Fibroblast of lung (primary cell): ENCODE results near the gene TGFB3. TPM values are rescaled to one million over a fixed set of nuclear protein-coding genes. Genes with fewer than 3 reads are reported as not detected.

Source experiments
- DNase-seq, 2 donors: peaks; one replicate each; pipeline versions ENCODE4 v3.0.0 to v3.0.0-alpha.2; 2010; ENCODE audit warnings: low read depth in 2 of 2
- H2AFZ ChIP-seq: 2 replicates; pipeline ENCODE4 v1.5.1; 2012; ENCODE audit warnings: low read length, control low read depth, inconsistent platforms
- H3K27ac ChIP-seq: 2 replicates; pipeline ENCODE4 v1.5.1; 2011; ENCODE audit warnings: low read length, control low read depth; ENCODE audit not compliant: insufficient read depth
- H3K27me3 ChIP-seq: 2 replicates; pipeline ENCODE4 v1.5.1; 2011; ENCODE audit warnings: mild to moderate bottlenecking, low read length; ENCODE audit not compliant: control insufficient read depth, insufficient read depth
- H3K36me3 ChIP-seq: 2 replicates; pipeline ENCODE4 v1.5.1; 2011; ENCODE audit warnings: low read length; ENCODE audit not compliant: control insufficient read depth, insufficient read depth
- H3K4me1 ChIP-seq: 2 replicates; pipeline ENCODE4 v1.5.1; 2011; ENCODE audit warnings: low read length; ENCODE audit not compliant: control insufficient read depth, insufficient read depth; ENCODE audit errors: extremely low read depth
- H3K4me2 ChIP-seq: 2 replicates; pipeline ENCODE4 v1.5.1; 2011; ENCODE audit warnings: low read length, control low read depth; ENCODE audit not compliant: insufficient read depth; ENCODE audit errors: extremely low read depth
- H3K4me3 ChIP-seq, 4 experiments: fragments of 200-600 bp in 1 of 4; sonication (generic) in 1 of 4; replicated peaks in 1 of 4; 2 replicates each; pipeline ENCODE4 v1.5.1; 2011 to 2016; ENCODE audit warnings: low read length in 4 of 4, low read depth in 3 of 4, mild to moderate bottlenecking in 3 of 4, control low read depth in 2 of 4, inconsistent platforms in 1 of 4, mixed read lengths in 1 of 4; ENCODE audit not compliant: insufficient read depth in 1 of 4; ENCODE audit errors: control extremely low read depth in 1 of 4
- H3K79me2 ChIP-seq: 2 replicates; pipeline ENCODE4 v1.5.1; 2012; ENCODE audit warnings: mild to moderate bottlenecking, low read length, inconsistent platforms; ENCODE audit not compliant: control insufficient read depth, insufficient read depth
- H3K9ac ChIP-seq: 2 replicates; pipeline ENCODE4 v1.5.1; 2011; ENCODE audit warnings: mild to moderate bottlenecking, low read length, control low read depth; ENCODE audit not compliant: insufficient read depth
- H3K9me3 ChIP-seq: 2 replicates; pipeline ENCODE4 v1.5.1; 2012; ENCODE audit warnings: low read depth, low read length; ENCODE audit not compliant: control insufficient read depth, insufficient read depth
- H4K20me1 ChIP-seq: 2 replicates; pipeline ENCODE4 v1.5.1; 2011; ENCODE audit warnings: low read length; ENCODE audit not compliant: control insufficient read depth, insufficient read depth; ENCODE audit errors: extremely low read depth
- CTCF ChIP-seq, 2 donors: IDR thresholded peaks in 1 of 2; conservative IDR thresholded peaks in 1 of 2; 1 replicate in 1 of 2; 2 replicates in 1 of 2; pipeline ENCODE4 v1.5.1; 2011 to 2012; ENCODE audit warnings: low read length in 2 of 2, control low read depth in 1 of 2, inconsistent platforms in 1 of 2, low read depth in 1 of 2, mild to moderate bottlenecking in 1 of 2
- EZH2 ChIP-seq: IDR thresholded peaks from 2 replicates; pipeline ENCODE4 v1.5.1; 2012; ENCODE audit warnings: low read length, control low read depth, mild to moderate bottlenecking; ENCODE audit errors: missing control alignments
- polyA plus RNA-seq, 2 donors: library from polyadenylated mRNA; depleted of rRNA in 1 of 2; stranded (reverse) in 1 of 2; unstranded in 1 of 2; fragments of >200 nt; gene quantifications; 2 replicates each; pipeline ENCODE4 v1.2.1, GENCODE V29; 2011 to 2012; ENCODE audit warnings: missing spikeins in 1 of 2
- total RNA-seq: library from RNA; depleted of rRNA; stranded (reverse); fragments of >200 nt; gene quantifications from 2 replicates; pipeline ENCODE4 v1.2.1, GENCODE V29; 2014

The TGFB3 gene
- total and polyA plus RNA-seq, 2 donors (not counting 1 experiment from before 2014, with no cell fraction given): 5.9 to 30.8 TPM

GRCh38 chr14:75969126-75969525 is 12.7 kb downstream of the TGFB3 start:
- H3K27me3 ChIP-seq: no peaks in the 10 kb centered on the region
- no peak for TF ChIP-seq CTCF (conservative IDR thresholded peaks at IDR 0.05 in 1 of 2, IDR thresholded peaks at IDR 0.05 in 1 of 2; ENCODE audit: low read depth in 1 of 2, low read length in 2 of 2)
- TF ChIP-seq EZH2: no peak
- H2AFZ ChIP-seq: no peak overlapping the region
- no peak overlapping the region for H3K27ac ChIP-seq
- no peaks in the 10 kb centered on the region for H3K36me3 ChIP-seq
- H3K4me1 ChIP-seq: peaks cover 2% of the 10 kb centered on the region
- H3K9me3 ChIP-seq: no peaks in the 10 kb centered on the region
- no peak overlapping the region for H3K4me2 ChIP-seq
- no peaks in the 10 kb centered on the region for H3K79me2 ChIP-seq
- no peak overlapping the region for H3K9ac ChIP-seq
- no peak for DNase-seq
- no peaks in the 10 kb centered on the region for H4K20me1 ChIP-seq
- H3K4me3 ChIP-seq: no peak overlapping the region

- Histone ChIP-seq H3K4me3 (no peak overlapping the region), H2AFZ (no peak overlapping the region), H3K79me2 (no peaks in the 10 kb centered on the region), H3K36me3 (no peaks in the 10 kb centered on the region), H3K9ac (no peak overlapping the region), H3K27me3 (no peaks in the 10 kb centered on the region), H4K20me1 (no peaks in the 10 kb centered on the region), H3K9me3 (no peaks in the 10 kb centered on the region), H3K27ac (no peak overlapping the region), H3K4me2 (no peak overlapping the region), H3K4me1 (peaks cover 2% of the 10 kb centered on the region)
- no peak for TF ChIP-seq CTCF (conservative IDR thresholded peaks at IDR 0.05 in 1 of 2, IDR thresholded peaks at IDR 0.05 in 1 of 2; ENCODE audit: low read depth in 1 of 2, low read length in 2 of 2)
- no peak for TF ChIP-seq EZH2
- peak in 1 of 2 donors; percentile 55 for DNase-seq
Observed at GRCh38 chr14:75968456-75968855, 13.3 kb downstream of the TGFB3 start.

- no peak overlapping the region for H3K4me2 ChIP-seq
- no peak overlapping the region for H3K27ac ChIP-seq
- no peak overlapping the region for H3K9ac ChIP-seq
- H3K79me2 ChIP-seq: no peaks in the 10 kb centered on the region
- peak in 1 of 2 donors; percentile 17 for DNase-seq
- no peak overlapping the region for H2AFZ ChIP-seq
- H3K4me3 ChIP-seq: no peak overlapping the region
- H3K27me3 ChIP-seq: no peaks in the 10 kb centered on the region
- no peaks in the 10 kb centered on the region for H4K20me1 ChIP-seq
- H3K9me3 ChIP-seq: no peaks in the 10 kb centered on the region
- TF ChIP-seq CTCF (conservative IDR thresholded peaks at IDR 0.05 in 1 of 2, IDR thresholded peaks at IDR 0.05 in 1 of 2; ENCODE audit: low read depth in 1 of 2, low read length in 2 of 2) (no peak), EZH2 (no peak)
- H3K4me1 ChIP-seq: peaks cover 2% of the 10 kb centered on the region
- no peaks in the 10 kb centered on the region for H3K36me3 ChIP-seq
Observed at GRCh38 chr14:75967866-75968265, 13.9 kb downstream of the TGFB3 start.
